NCI-H748 treated with DMSO at 0.1 percent for 48 hours (cell line): Measurements from ENCODE around the gene AP2A2.

ENCODE experiments used
- DNase-seq: peaks from one replicate; lab custom pipeline; 2025; lab: John Stamatoyannopoulos, UW

Gene AP2A2

GRCh38 chr11:1030086-1030485 is 104.4 kb downstream of the AP2A2 start:
- no peak for DNase-seq

GRCh38 chr11:1030556-1030955 is 104.9 kb downstream of the AP2A2 start:
- DNase-seq: no peak

- DNase-seq: no peak
These were observed 105.6 kb downstream of the AP2A2 start for GRCh38 chr11:1031121-1031899.

GRCh38 chr11:1032310-1032891 is 106.7 kb downstream of the AP2A2 start:
- DNase-seq: no peak

GRCh38 chr11:1033016-1033798 is 107.5 kb downstream of the AP2A2 start:
- DNase-seq: no peak

GRCh38 chr11:1034001-1034400 is 108.3 kb downstream of the AP2A2 start:
- DNase-seq: no peak

- DNase-seq: no peak
These were observed 109.0 kb downstream of the AP2A2 start for GRCh38 chr11:1034456-1035295.

- DNase-seq: no peak
These were observed 110.1 kb downstream of the AP2A2 start for GRCh38 chr11:1035577-1036283.

- no peak for DNase-seq
These were observed 110.7 kb downstream of the AP2A2 start, which contains the start of gene MUC6 for GRCh38 chr11:1036303-1036923. Gene MUC6 (minus strand): TSS chr11:1036718. CDS start chr11:1036655, 63 bp downstream.

GRCh38 chr11:1036931-1037330 is 111.3 kb downstream of the AP2A2 start:
- DNase-seq: no peak

- no peak for DNase-seq
These were observed 111.9 kb downstream of the AP2A2 start for GRCh38 chr11:1037506-1038055.

- DNase-seq: no peak
These were observed 112.7 kb downstream of the AP2A2 start for GRCh38 chr11:1038361-1038760.

- DNase-seq: no peak
These were observed 113.3 kb downstream of the AP2A2 start for GRCh38 chr11:1038921-1039320.

GRCh38 chr11:1039481-1040427 is 114.1 kb downstream of the AP2A2 start:
- no peak for DNase-seq

- no peak for DNase-seq
These were observed 114.9 kb downstream of the AP2A2 start for GRCh38 chr11:1040428-1041148.

- no peak for DNase-seq
These were observed 115.4 kb downstream of the AP2A2 start for GRCh38 chr11:1041149-1041467.

- no peak for DNase-seq
These were observed 115.8 kb downstream of the AP2A2 start for GRCh38 chr11:1041471-1041870.

GRCh38 chr11:1041936-1042608 is 116.4 kb downstream of the AP2A2 start:
- DNase-seq: no peak
